Kidney capillary endothelial cell (primary cell): ENCODE results near the gene OPRM1.

Experiments used
- DNase-seq: peaks from one replicate; pipeline ENCODE4 v3.0.0-alpha.2; 2018; ENCODE audit warnings: low spot score

OPRM1 gene

GRCh38 chr6:154080461-154081189 lies 41.6 kb downstream of the OPRM1 start:
- DNase-seq, result no peak

- no peak for DNase-seq
These were observed 47.5 kb downstream of the OPRM1 start for GRCh38 chr6:154086510-154086909.

GRCh38 chr6:154092326-154092962 lies 53.4 kb downstream of the OPRM1 start:
- DNase-seq, result no peak

GRCh38 chr6:154093231-154094044 lies 54.4 kb downstream of the OPRM1 start:
- DNase-seq, result no peak

GRCh38 chr6:154095571-154095970 lies 56.5 kb downstream of the OPRM1 start:
- no peak for DNase-seq

- no peak for DNase-seq
These were observed 57.3 kb downstream of the OPRM1 start for GRCh38 chr6:154096316-154096715.

GRCh38 chr6:154096834-154097233 lies 57.8 kb downstream of the OPRM1 start:
- DNase-seq, result no peak

- DNase-seq, result no peak
These were observed 60.2 kb downstream of the OPRM1 start for GRCh38 chr6:154099211-154099610.

- DNase-seq, result no peak
These were observed 67.2 kb downstream of the OPRM1 start for GRCh38 chr6:154106251-154106650.

GRCh38 chr6:154111025-154111424 lies 72.0 kb downstream of the OPRM1 start:
- no peak for DNase-seq

GRCh38 chr6:154112181-154112809 lies 73.3 kb downstream of the OPRM1 start:
- DNase-seq, result no peak

GRCh38 chr6:154113392-154113791 lies 74.4 kb downstream of the OPRM1 start:
- no peak for DNase-seq

GRCh38 chr6:154117485-154117884 lies 78.4 kb downstream of the OPRM1 start:
- DNase-seq, result no peak

GRCh38 chr6:154122195-154122925 lies 83.3 kb downstream of the OPRM1 start:
- no peak for DNase-seq

- no peak for DNase-seq
These were observed 84.3 kb downstream of the OPRM1 start for GRCh38 chr6:154123155-154123956.

GRCh38 chr6:154125421-154125820 lies 86.4 kb downstream of the OPRM1 start:
- no peak for DNase-seq

- DNase-seq, result no peak
These were observed 88.6 kb downstream of the OPRM1 start for GRCh38 chr6:154127657-154128056.

- no peak for DNase-seq
These were observed 95.6 kb downstream of the OPRM1 start for GRCh38 chr6:154134471-154135147.

- no peak for DNase-seq
These were observed 99.8 kb downstream of the OPRM1 start for GRCh38 chr6:154138793-154139192.

- DNase-seq, result no peak
These were observed 100.9 kb downstream of the OPRM1 start for GRCh38 chr6:154139892-154140291.
